Small intestine (tissue), 7 donors: Measurements from ENCODE around the gene GPR152. TPM values are rescaled to one million over a fixed set of nuclear protein-coding genes. Genes with fewer than 3 reads are reported as not detected.
A peak's percentile ranks its signal among the peaks of the same experiment; 100 is the strongest.
"Not testable (repeated sequence)": the region's sequence is repeated elsewhere in the genome, so short reads cannot be mapped to it uniquely, and the experiment has no call there.

Source experiments
- DNase-seq, 2 donors: peaks; one replicate each; pipeline versions ENCODE4 v3.0.0 to v3.0.0-alpha.2; 2013
- FAIRE-seq: peaks from 2 replicates; lab custom pipeline; 2012; peaks lifted over from hg19 to GRCh38; lab: Jason Lieb, UNC
- H3K27ac ChIP-seq, 3 donors: one replicate each; pipeline ENCODE4 v1.5.1; 2013; ENCODE audit warnings: low read length in 2 of 3, mild to moderate bottlenecking in 2 of 3, control low read depth in 1 of 3, inconsistent platforms in 1 of 3, low read depth in 1 of 3, moderate library complexity in 1 of 3
- H3K27me3 ChIP-seq, 3 donors: one replicate each; pipeline ENCODE4 v1.6.1; 2013; ENCODE audit warnings: low read length in 3 of 3, inconsistent platforms in 1 of 3; ENCODE audit not compliant: control insufficient read depth in 3 of 3, insufficient read depth in 3 of 3
- H3K36me3 ChIP-seq, 3 donors: one replicate each; pipeline ENCODE4 v1.6.1; 2013; ENCODE audit warnings: low read length in 3 of 3, inconsistent platforms in 1 of 3, low read depth in 1 of 3, mild to moderate bottlenecking in 1 of 3, moderate library complexity in 1 of 3; ENCODE audit not compliant: control insufficient read depth in 3 of 3, insufficient read depth in 2 of 3
- H3K4me1 ChIP-seq, 3 donors: one replicate each; pipeline ENCODE4 v1.6.1; 2013; ENCODE audit warnings: low read length in 2 of 3, inconsistent platforms in 1 of 3, low read depth in 1 of 3, mild to moderate bottlenecking in 1 of 3, moderate library complexity in 1 of 3; ENCODE audit not compliant: control insufficient read depth in 3 of 3, insufficient read depth in 2 of 3
- H3K4me3 ChIP-seq, 3 donors: one replicate each; pipeline ENCODE4 v1.5.1; 2013; ENCODE audit warnings: low read length in 3 of 3, control low read depth in 1 of 3, inconsistent platforms in 1 of 3, low read depth in 1 of 3, mild to moderate bottlenecking in 1 of 3, moderate library complexity in 1 of 3
- H3K9me3 ChIP-seq, 2 donors: one replicate each; pipeline ENCODE4 v1.6.1; 2013; ENCODE audit warnings: low read depth in 1 of 2, low read length in 1 of 2; ENCODE audit not compliant: control insufficient read depth in 2 of 2, insufficient read depth in 1 of 2
- WGBS, 3 donors: extraction: QIAGEN DNeasy Blood & Tissue Kit; methylation state at CpG; one replicate each; pipeline ENCODE4 v1.1.7; 2013; 5-methylcytosine and 5-hydroxymethylcytosine counted together
- polyA plus RNA-seq, 4 donors: library from polyadenylated mRNA; stranded (reverse) in 3 of 4; unstranded in 1 of 4; fragments of 200-250 nt in 3 of 4; fragments of 120-200 nt in 1 of 4; gene quantifications; one replicate each; pipeline versions ENCODE4 v1.2.1 to v1.2.3, GENCODE V29; 2013
- donor health status: healthy with polysubstance abuse.
- donor health status: control.
- donor health status: control.
- donor health status: Bipolar disorder and iron deficiency.
- donor health status: healthy.

Gene GPR152
- polyA plus RNA-seq, 4 donors = 0.04 TPM; not detected in 3

- FAIRE-seq (no peak), DNase-seq (peak in 1 of 2 donors; percentile 36)
- Histone ChIP-seq H3K36me3 (peaks cover 0 to 12% (median 0%) of the 10 kb centered on the region in 3 donors), H3K9me3 (no peaks in the 10 kb centered on the region), H3K4me1 (peaks cover 2 to 28% (median 3%) of the 10 kb centered on the region in 3 donors), H3K27me3 (no peaks in the 10 kb centered on the region), H3K27ac (peak overlapping the region in 2 of 3 donors; percentile 53 to 60), H3K4me3 (peak overlapping the region; percentile 12 to 63 (median 49))
- WGBS, 3 donors = 44 to 57% (median 49%) methylated on average over 11 to 13 of the region's 13 CpGs
Observed at GRCh38 chr11:67404515-67405195, 47.9 kb downstream of the GPR152 start.

GRCh38 chr11:67403085-67403484 lies 49.4 kb downstream of the GPR152 start:
- peaks cover 4 to 28% (median 12%) of the 10 kb centered on the region in 3 donors for H3K36me3 ChIP-seq
- peak overlapping the region in 1 of 3 donors; percentile 98 for H3K27ac ChIP-seq
- peaks cover 3 to 32% (median 4%) of the 10 kb centered on the region in 3 donors for H3K4me1 ChIP-seq
- not testable (repeated sequence) for H3K27me3 ChIP-seq, H3K9me3 ChIP-seq, FAIRE-seq, DNase-seq, H3K4me3 ChIP-seq
- 91 to 94% (median 92%) methylated on average over 9 of the region's 9 CpGs for WGBS, 3 donors

- FAIRE-seq, H3K27me3 ChIP-seq, H3K9me3 ChIP-seq: not testable (repeated sequence)
- peak overlapping the region; percentile 78 to 98 (median 86) for H3K27ac ChIP-seq
- H3K36me3 ChIP-seq = peaks cover 10 to 36% (median 19%) of the 10 kb centered on the region in 3 donors
- H3K4me1 ChIP-seq = peaks cover 3 to 32% (median 4%) of the 10 kb centered on the region in 3 donors
- DNase-seq = peak in 1 of 2 donors; percentile 47
- 16 to 42% (median 24%) methylated on average over 19 of the region's 19 CpGs for WGBS, 3 donors
- H3K4me3 ChIP-seq = peak overlapping the region in 2 of 3 donors; percentile 32 to 40
Observed at GRCh38 chr11:67402192-67402839, 50.2 kb downstream of the GPR152 start.

GRCh38 chr11:67401495-67402191 lies 50.9 kb downstream of the GPR152 start, which contains the start of gene PPP1CA:
Gene PPP1CA, minus strand, starts transcription at chr11:67401858. Its CDS starts 76 bp downstream, at chr11:67401782.
- Histone ChIP-seq H3K36me3 (peaks cover 12 to 43% (median 19%) of the 10 kb centered on the region in 3 donors), H3K9me3 (no peaks in the 10 kb centered on the region), H3K27ac (peak within 1 kb of the TSS; percentile 78 to 98 (median 92)), H3K4me3 (peak within 1 kb of the TSS; percentile 76 to 97 (median 81)), H3K27me3 (no peaks in the 10 kb centered on the region), H3K4me1 (peaks cover 3 to 35% (median 4%) of the 10 kb centered on the region in 3 donors)
- FAIRE-seq (no peak), DNase-seq (peak; percentile 88 to 94)
- WGBS, 3 donors = 0 to 1% (median 1%) methylated on average over 24 to 73 of the region's 73 CpGs

Other genes starting within 250 kb of the GPR152 start
- gene GRK2, start 186.3 kb downstream of the GPR152 start, polyA plus RNA-seq = 100 to 1,000 TPM in 2 of 4 donors, 10 to 100 TPM in 2; 78.3 to 153 (median 102) TPM
- 10 to 100 TPM in 3 of 4 donors, 1 to 10 TPM in 1; 7.8 to 26.0 (median 20.1) TPM for gene ANKRD13D, start 163.4 kb downstream of the GPR152 start, polyA plus RNA-seq
- gene SSH3, start 149.2 kb downstream of the GPR152 start, polyA plus RNA-seq = 10 to 100 TPM; 27.5 to 55.2 (median 32.7) TPM
- gene POLD4, start 99.2 kb downstream of the GPR152 start, polyA plus RNA-seq = 100 to 1,000 TPM; 137 to 492 (median 310) TPM
- gene CLCF1, start 79.1 kb downstream of the GPR152 start, polyA plus RNA-seq = 1 to 10 TPM in 3 of 4 donors, not detected in 1; 1.4 to 6.3 (median 3.0) TPM
- 10 to 100 TPM; 19.5 to 88.3 (median 40.7) TPM for gene RAD9A, start 60.7 kb downstream of the GPR152 start, polyA plus RNA-seq
- gene PPP1CA, start 50.9 kb downstream of the GPR152 start, polyA plus RNA-seq = 100 to 1,000 TPM; 123 to 211 (median 187) TPM
- 10 to 100 TPM in 1 of 4 donors, 1 to 10 TPM in 3; 2.5 to 18.1 (median 4.1) TPM for gene TBC1D10C, start 48.6 kb downstream of the GPR152 start, polyA plus RNA-seq
- under 1 TPM in 2 of 4 donors, not detected in 2; 0.40 to 0.84 TPM for gene CARNS1, start 37.1 kb downstream of the GPR152 start, polyA plus RNA-seq
- 10 to 100 TPM; 39.0 to 88.1 (median 74.3) TPM for gene RPS6KB2, start 24.2 kb downstream of the GPR152 start, polyA plus RNA-seq
- 10 to 100 TPM in 3 of 4 donors, 1 to 10 TPM in 1; 7.5 to 34.6 (median 15.9) TPM for gene PTPRCAP, start 15.0 kb downstream of the GPR152 start, polyA plus RNA-seq
- gene CORO1B, start 9.3 kb downstream of the GPR152 start, polyA plus RNA-seq = 100 to 1,000 TPM; 106 to 208 (median 133) TPM
- gene CABP4, start 2.6 kb upstream of the GPR152 start, polyA plus RNA-seq = 1 to 10 TPM in 1 of 4 donors, under 1 TPM in 2, not detected in 1; 0.27 to 1.1 (median 0.41) TPM
- gene TMEM134, start 16.5 kb upstream of the GPR152 start, polyA plus RNA-seq = 100 to 1,000 TPM in 1 of 4 donors, 10 to 100 TPM in 3; 70.3 to 119 (median 71.2) TPM
- gene AIP, start 30.3 kb upstream of the GPR152 start, polyA plus RNA-seq = 100 to 1,000 TPM in 1 of 4 donors, 10 to 100 TPM in 3; 45.7 to 102 (median 79.6) TPM
- gene PITPNM1, start 52.6 kb upstream of the GPR152 start, polyA plus RNA-seq = 10 to 100 TPM; 31.2 to 42.1 (median 35.9) TPM
- gene CDK2AP2, start 55.4 kb upstream of the GPR152 start, polyA plus RNA-seq = 100 to 1,000 TPM in 2 of 4 donors, 10 to 100 TPM in 2; 80.0 to 108 (median 97.5) TPM
- gene CABP2, start 70.7 kb upstream of the GPR152 start, polyA plus RNA-seq = not detected
- gene GSTP1, start 131.1 kb upstream of the GPR152 start, polyA plus RNA-seq = 1,000 to 10,000 TPM in 2 of 4 donors, 100 to 1,000 TPM in 2; 714 to 1,471 (median 1,003) TPM
- gene NDUFV1, start 154.2 kb upstream of the GPR152 start, polyA plus RNA-seq = 100 to 1,000 TPM; 170 to 361 (median 249) TPM
- gene NUDT8, start 177.2 kb upstream of the GPR152 start, polyA plus RNA-seq = 10 to 100 TPM; 11.7 to 67.1 (median 45.7) TPM
- 10 to 100 TPM in 3 of 4 donors, 1 to 10 TPM in 1; 4.3 to 69.4 (median 27.9) TPM for gene TBX10, start 187.0 kb upstream of the GPR152 start, polyA plus RNA-seq
- gene ACY3, start 198.0 kb upstream of the GPR152 start, polyA plus RNA-seq = 100 to 1,000 TPM in 2 of 4 donors, 10 to 100 TPM in 2; 36.6 to 271 (median 125) TPM
- under 1 TPM in 2 of 4 donors, not detected in 2; 0.03 to 0.12 TPM for gene ALDH3B2, start 221.9 kb upstream of the GPR152 start, polyA plus RNA-seq